ENCODE measurements around the gene CCDC88C.

The CCDC88C gene

GRCh38 chr14:91327250-91327595 is 90.4 kb downstream of the CCDC88C start:
- DNase-seq (ENCODE audit: low read depth, low spot score) = no peak
- no peak overlapping the region for H3K4me3 ChIP-seq (ENCODE audit: low read depth, low read length)
- CTCF ChIA-PET = interaction anchor here (0.6 to 8.9 kb wide), 5 partner anchors 8 to 150 kb away, joined by 3 to 97 read pairs (median 3); partner anchors contain the start of gene CCDC88C
- POLR2A ChIA-PET = no interaction called here
- TF ChIP-seq, protein P1, sequence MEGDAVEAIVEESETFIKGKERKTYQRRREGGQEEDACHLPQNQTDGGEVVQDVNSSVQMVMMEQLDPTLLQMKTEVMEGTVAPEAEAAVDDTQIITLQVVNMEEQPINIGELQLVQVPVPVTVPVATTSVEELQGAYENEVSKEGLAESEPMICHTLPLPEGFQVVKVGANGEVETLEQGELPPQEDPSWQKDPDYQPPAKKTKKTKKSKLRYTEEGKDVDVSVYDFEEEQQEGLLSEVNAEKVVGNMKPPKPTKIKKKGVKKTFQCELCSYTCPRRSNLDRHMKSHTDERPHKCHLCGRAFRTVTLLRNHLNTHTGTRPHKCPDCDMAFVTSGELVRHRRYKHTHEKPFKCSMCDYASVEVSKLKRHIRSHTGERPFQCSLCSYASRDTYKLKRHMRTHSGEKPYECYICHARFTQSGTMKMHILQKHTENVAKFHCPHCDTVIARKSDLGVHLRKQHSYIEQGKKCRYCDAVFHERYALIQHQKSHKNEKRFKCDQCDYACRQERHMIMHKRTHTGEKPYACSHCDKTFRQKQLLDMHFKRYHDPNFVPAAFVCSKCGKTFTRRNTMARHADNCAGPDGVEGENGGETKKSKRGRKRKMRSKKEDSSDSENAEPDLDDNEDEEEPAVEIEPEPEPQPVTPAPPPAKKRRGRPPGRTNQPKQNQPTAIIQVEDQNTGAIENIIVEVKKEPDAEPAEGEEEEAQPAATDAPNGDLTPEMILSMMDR (IDR thresholded peaks at IDR 0.05; ENCODE audit: insufficient read depth, low read length, missing control alignments) = no peak

DNA sequence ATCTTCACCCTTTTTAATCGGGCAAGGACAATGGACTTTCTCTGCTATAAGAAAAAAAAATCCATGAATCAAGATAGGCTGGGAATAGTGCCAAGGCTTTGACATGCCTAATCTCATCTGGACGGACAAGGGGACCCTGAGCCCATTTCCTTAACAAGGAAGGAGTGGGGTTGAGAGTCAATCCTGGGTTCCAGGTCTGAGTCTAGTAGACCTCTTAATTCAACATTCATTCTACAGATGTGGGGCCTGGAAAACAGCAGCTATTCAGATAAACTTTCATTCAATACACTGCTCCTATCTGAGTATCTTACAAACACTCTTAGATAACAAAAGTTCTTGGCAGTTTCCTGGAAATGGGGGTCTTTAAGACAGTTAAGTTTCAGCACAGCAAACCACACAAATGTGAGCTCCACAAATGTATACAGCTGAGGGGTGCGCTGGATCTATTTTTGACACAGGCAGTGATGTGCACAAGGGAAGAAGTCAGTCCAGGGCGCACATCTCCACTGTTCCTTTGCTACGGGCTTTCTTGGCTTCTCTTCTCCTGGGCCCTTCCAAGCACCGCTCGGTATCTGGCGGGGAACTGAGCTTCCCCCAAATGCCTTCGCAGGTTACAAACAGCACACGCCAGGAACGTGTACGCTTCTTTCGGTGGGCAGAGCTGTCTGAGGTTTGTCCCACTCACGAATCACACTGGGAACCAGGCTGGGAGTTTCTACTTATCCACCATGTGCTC is 90.9 kb downstream of the CCDC88C start:
- CTCF ChIA-PET = interaction anchor here (0.9 to 8.9 kb wide), 4 partner anchors 12 to 150 kb away, joined by 3 to 97 read pairs (median 42); partner anchors contain the start of gene CCDC88C
- no peak for DNase-seq (ENCODE audit: low read depth, low spot score)
- H3K4me3 ChIP-seq (ENCODE audit: low read depth, low read length) = no peak overlapping the region
- POLR2A ChIA-PET = no interaction called here
- TF ChIP-seq, protein P1 (IDR thresholded peaks at IDR 0.05; ENCODE audit: insufficient read depth, low read length, missing control alignments) = no peak

DNA sequence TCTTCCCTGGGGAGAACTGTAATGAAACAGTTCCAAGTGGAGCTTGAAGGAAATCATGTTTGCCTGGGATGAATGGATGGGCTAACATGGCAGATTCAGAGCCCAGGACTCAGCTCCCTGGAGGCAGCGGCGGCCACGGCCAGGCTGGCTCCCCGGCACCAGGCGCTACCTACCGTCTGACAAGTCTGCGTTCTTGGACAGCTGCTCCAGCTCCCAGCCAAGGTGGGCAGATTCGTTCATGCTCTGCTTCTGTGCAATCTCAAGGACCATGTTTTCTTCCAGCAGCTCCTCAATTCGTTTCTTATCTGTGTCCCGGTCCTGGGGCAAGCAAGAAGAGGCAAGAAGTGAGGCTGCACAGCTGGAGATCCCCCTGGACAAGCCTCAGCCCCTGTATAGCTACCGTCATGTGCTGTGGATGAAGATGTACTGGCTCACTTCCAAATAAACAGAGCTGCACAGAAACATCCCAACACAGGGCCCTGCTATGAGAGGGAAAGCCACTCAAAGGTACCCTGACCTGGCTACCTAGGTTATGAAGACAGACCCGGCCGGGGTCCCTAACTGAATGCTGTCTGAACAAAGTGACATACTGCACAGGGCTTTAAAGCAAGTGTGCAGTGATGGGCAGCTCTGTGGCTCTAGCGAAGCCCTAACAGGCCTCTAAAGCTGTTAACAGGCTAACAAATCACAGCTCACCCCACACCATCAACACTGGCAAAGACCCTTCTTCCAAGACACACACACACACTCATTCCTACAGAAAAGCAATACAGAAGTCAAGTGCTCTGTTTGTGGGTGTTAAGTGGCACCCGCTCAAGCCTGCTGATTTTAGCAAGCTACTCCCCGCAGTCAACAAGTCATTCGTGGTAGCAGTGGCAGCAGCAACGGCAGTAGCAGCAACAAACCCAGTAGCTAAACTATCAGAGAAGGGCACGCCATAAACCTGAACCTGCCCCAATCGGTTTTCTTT is 92.7 kb downstream of the CCDC88C start:
- ChIA-PET CTCF (interaction anchor here (0.7 to 8.9 kb wide), 12 partner anchors 8 to 661 kb away, joined by 3 to 97 read pairs (median 8); partner anchors contain the start of gene CCDC88C), POLR2A (no interaction called here)
- H3K4me3 ChIP-seq (ENCODE audit: low read depth, low read length) = no peak overlapping the region
- DNase-seq (ENCODE audit: low read depth, low spot score) = no peak
- TF ChIP-seq, protein P1 (IDR thresholded peaks at IDR 0.05; ENCODE audit: insufficient read depth, low read length, missing control alignments) = no peak

- ChIA-PET CTCF (interaction anchor here (0.6 to 8.9 kb wide), 38 partner anchors 9 to 682 kb away, joined by 3 to 97 read pairs (median 4); partner anchors contain the start of gene CCDC88C), POLR2A (no interaction called here)
- H3K4me3 ChIP-seq (ENCODE audit: low read depth, low read length) = peak overlapping the region; percentile 33
- no peak for DNase-seq (ENCODE audit: low read depth, low spot score)
- TF ChIP-seq, protein P1 (IDR thresholded peaks at IDR 0.05; ENCODE audit: insufficient read depth, low read length, missing control alignments) = peak; percentile 87
Measured at GRCh38 chr14:91323671-91324605, 93.7 kb downstream of the CCDC88C start.

DNA sequence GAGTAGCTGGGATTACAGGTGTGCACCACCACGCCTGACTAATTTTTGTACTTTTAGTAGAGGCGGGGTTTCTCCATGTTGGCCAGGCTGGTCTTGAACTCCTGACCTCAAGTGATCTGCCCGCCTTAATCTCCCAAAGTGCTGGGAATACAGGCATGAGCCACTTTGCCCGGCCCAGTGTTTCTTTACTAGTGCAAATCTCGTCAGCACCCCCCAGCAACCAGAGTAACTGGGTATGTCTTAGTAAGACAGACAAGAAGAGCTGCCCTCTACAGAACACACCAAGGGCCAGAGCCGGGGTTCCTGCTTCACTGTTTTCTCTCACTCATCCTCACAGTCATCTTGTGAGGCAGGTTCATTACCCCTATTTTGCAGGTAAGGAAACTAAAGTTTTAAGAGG is 94.6 kb downstream of the CCDC88C start:
- TF ChIP-seq, protein P1 (IDR thresholded peaks at IDR 0.05; ENCODE audit: insufficient read depth, low read length, missing control alignments) = no peak
- no peak overlapping the region for H3K4me3 ChIP-seq (ENCODE audit: low read depth, low read length)
- no peak for DNase-seq (ENCODE audit: low read depth, low spot score)
- ChIA-PET POLR2A (no interaction called here), CTCF (interaction anchor here (0.6 to 8.9 kb wide), 34 partner anchors 9 to 683 kb away, joined by 3 to 97 read pairs (median 4); partner anchors contain the start of gene CCDC88C)

Measured in AG04449 (cell line).